GM21737 (cell line): ENCODE data around the gene PATJ.

Source experiments
- ATAC-seq: cut with Tn5 transposase; IDR thresholded peaks from one replicate; pipeline ENCODE4 v1.9.1; 2021; ENCODE audit warnings: mild to moderate bottlenecking, moderate library complexity; ENCODE audit not compliant: unreplicated experiment

Gene PATJ

DNA sequence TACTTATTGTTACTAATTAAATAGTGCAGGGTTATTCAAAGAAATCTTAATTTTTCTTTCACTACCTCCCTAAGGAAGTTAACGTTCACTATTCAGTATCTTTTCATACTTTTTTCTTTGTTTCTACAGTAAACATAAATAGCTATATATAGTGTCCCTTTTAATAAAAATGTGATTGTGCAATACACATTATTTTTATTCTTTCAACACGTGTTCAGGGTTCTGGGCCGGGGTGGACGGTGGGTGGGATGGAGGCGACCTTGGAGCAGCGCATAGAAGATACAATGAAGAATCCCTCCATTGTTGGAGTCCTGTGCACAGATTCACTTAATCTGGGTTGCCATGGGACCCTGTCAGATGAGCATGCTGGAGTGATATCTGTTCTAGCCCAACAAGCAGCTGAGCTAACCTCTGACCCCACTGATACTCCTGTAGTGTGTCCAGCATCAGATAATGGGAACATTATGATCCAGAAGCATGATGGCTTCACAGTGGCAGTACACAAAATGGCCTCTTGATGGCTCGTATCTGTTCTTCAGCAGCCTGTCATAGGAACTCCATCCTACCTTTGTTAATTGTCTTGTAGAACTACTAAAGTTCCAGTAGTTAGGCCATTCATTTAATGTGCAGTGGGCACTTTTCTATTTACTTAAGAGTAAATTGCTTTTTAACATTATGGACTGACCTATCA is 296.5 kb downstream of the PATJ start:
- ATAC-seq: no peak

DNA sequence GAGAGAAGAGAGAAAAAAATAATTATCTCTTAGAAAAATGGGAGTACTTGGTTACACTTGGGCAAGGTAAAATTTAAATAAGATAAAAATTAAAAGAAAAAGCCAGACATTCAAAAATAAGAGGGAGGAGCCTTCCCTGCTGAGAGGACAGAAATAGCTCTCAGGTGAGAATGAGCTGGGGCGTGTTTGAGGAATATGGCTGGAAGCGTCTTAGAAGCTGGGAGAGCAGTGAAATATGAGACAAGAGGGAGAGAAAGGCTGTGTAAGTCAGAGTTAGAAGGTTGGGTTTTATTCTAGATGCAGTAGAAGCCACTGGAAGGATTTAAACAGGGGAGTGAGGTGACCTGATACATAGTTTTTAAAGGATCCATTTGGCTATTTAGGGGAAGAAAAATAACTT is 298.2 kb downstream of the PATJ start:
- no peak for ATAC-seq

DNA sequence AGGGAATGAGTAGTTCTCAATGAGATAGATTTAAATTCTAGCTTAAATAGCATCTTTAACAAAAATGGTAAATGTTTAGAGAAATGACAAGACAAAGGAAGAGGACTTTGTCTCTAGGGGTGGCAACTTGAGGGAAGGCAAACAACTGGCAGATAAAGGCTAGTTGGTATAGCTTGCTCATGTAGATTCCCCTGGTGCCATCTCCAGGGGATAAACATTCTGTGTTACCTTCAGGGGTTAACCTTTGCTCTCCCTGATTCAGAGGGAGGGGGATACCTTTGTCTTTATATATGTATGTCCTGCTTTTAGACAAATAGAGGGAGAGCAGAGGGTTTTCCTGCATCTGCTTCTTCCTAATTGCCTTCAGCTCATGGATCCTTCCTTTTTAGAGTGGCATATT is 298.7 kb downstream of the PATJ start:
- no peak for ATAC-seq

DNA sequence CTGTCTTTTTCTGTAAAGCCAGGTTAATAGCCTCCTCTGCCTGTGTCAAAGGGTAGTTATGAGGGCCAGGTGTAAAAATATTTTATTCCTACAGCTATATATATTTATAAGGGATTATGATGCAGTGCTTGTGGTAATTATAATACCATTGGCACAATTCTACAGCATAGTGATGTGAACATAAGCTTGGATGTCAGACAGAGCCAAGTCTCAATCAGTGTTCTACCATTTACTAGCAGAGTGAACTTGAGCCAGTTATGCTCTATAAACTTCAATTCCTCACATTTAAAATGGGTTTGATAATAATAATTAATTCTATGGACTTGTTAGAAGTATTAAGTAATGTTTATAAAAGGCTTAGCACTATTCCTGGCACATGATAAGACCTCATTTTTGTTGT is 300.9 kb downstream of the PATJ start:
- no peak for ATAC-seq

DNA sequence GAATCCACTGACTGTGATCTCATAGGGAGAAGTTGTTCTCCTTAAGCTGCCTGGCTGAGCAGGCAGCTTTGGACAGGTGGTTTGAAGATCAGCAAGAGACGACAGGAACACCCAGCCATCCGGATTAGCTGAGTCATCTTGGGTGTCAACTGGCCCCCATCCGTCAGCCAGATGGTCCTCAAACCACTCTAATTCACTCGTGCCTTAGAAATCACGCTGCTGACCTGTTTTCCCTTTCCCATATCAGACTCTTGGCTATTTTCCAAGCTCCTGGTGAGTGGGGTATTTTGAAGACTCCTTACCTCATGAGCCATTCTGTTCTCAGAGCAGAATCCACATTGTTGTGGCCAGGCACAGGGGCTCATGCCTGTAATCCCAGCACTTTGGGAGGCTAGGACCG is 303.3 kb downstream of the PATJ start:
- no peak for ATAC-seq

DNA sequence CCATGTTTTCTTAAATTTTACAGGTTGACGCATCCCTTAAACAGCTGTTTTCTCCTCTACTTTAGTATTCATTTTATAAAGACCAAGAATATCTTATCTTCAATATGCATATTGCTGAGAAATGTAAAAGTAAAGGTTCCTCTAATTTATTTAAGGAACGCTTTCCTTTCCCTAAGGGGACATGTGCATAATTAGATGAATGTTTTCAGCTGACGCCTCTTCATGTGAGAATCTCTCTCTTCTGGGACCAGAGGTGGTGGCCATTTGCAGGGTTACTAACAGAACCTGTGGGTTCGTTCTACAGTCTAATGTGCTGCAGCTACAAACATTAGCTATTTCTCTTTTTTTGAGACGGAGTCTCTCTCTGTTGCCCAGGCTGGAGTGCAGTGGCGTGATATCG is 304.6 kb downstream of the PATJ start:
- no peak for ATAC-seq

DNA sequence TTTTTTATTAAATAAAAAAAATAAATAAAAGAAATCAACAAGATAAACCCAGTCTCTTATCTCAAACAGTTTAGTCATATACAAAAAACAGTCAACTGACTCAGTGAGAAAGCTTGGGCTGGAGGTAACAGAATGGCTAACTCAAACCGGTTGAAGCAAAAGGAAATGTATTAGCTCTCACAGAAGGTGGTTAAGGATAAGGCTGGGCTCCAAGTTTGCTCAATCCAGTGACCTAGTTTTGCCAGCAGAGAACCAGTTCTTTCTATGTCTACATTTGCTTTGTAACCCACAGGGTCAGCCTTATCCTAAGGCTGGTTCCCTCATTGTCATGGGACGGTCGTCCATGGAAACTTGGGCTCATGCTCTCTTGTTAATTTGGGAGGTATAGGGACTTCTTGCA is 307.9 kb downstream of the PATJ start:
- no peak for ATAC-seq

DNA sequence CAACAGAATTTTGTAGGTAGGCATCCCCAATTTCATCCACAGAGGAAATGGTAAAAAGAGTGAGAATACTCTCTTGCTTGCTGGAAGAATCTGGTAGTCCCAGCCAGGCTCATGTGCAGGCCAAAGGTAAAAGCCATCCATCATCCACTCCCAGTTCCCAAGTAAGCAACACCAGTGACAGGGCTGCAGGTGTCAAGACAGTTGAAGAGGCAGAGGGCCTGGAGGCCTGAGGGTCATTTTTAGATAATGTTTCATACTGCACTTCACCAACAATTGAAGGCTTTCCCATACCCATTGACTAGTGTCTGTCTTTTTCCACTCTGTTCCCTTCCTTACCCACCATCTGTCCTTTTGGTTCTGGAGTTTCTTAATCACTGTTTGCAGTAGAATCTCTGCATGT is 310.7 kb downstream of the PATJ start:
- ATAC-seq: no peak

DNA sequence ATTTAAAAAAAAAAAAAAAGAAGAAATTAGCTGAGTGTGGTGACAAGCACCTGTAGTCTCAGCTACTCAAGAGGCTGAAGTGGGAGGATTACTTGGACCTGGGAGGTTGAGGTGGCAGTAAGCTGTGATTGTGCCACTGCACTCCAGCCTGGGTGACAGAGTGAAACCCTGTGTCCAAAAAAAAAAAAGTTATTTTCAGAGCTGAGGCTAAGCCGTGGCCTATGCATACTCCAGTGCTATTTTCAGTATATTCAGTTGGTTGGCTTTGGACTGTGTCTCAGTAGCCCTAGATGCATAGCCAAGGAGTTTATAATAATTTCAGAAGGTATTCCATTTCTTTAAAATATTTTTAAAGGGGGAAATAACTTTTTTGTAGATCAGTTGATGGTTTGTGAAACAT is 311.9 kb downstream of the PATJ start:
- no peak for ATAC-seq

DNA sequence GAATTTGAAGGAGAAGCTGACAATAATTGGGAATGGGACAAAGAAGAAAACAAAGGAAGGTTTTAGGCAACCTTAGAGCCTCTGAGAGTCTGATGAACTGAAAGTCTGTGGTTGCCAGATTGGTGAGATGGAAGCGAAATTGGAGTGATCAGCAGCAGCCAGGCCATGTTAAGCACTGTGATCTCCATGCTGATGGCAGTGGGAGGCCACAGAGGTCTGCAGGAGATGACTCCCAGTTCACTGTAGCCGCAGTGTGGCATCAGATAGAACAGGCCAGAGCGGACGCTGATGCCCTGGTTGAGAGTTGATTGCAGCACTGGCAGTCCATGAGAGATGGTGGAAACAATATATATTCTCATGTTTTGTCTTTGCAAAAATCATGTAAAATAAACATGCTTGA is 314.9 kb downstream of the PATJ start:
- no peak for ATAC-seq

DNA sequence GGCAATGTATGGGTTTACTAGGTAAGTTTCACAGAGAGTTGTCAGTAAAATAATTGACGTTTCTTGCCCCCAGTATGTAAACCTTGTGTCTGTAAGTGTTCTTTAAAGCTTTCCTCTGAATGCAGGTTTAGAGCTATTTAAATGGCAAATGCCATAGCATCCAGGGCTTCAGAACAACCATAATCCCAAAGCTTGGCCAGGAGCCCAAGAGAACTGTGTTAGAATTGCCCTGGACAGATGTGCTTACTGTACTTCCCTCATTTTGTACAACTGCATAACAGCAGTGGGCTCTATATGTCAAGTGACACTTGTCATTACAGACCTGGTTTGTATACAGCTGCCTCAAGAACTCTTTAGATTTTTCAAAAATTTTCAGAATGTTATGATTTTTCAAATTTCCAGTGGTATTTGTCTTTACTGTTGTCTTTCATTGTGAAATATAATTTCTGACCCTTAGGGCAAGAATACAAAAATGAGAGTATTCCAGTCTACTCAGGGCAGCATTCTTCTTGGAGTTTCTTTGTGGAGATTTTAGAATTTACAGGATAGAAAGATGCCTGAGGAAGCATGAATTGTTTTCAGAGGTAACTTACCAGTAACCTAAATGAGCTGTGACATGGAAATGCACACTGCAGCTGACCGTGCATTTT is 315.5 kb downstream of the PATJ start:
- no peak for ATAC-seq

DNA sequence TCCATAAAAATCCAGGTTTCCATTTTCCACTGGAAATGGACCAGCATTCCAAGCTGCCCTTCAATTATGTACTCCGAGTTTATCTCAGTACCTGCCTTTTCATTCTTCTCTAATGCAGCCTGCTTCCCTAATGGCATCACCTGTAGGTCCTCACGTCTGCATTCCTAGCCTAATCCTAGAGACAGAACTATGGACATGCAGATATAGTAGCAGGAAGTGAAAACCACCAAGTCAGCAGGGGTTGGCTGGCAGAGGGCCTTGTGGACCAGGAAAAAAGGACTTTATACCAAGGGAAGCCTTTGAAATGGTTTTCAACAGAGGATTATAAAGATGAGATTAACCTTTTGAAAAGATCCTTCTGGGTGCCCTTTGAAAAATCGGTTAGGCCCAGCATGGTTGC is 316.7 kb downstream of the PATJ start:
- no peak for ATAC-seq

DNA sequence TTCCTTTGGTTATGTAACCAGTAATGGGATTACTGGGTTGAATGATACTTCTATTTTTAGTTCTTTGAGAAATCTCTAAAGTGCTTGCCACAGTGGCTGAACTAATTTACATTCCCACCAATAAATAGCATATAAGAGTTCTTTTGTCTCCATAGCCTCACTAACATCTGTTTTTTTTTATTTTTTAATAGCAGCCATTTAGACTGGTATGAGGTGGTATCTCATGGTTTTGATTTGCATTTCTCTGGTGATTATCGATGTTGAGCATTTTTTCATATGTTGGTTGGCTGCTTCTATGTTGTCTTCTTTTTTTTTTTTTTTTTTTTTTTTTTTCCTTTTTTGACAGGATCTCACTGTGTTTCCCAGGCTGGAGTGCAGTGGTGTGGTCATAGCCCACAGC is 319.8 kb downstream of the PATJ start:
- ATAC-seq: no peak

DNA sequence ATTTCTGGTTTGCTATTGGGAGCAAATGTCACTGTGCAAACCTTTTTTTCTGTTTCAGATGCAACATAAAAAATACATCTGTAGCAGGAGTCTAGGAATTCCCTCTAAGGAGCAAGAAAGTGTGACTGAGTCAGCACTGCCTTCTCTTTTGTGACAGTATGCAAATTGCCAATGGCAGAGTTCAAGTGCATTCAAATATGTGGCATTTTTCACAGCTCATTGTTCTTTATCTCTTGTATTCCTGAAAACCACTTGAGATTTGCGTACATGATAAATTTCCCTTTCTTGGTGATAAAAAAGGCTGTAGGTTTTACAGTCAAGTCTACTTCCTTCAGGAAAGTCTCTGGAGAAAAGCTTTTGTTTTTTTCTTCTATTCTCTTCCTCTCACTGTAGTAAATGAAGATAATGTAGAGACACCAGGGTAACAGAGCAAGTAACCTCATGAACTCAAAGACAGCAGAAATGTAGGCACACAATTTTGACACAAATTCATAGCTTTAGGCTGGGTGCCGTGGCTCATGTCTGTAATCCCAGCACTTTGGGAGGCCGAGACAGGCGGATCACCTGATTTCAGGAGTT is 322.6 kb downstream of the PATJ start:
- no peak for ATAC-seq

DNA sequence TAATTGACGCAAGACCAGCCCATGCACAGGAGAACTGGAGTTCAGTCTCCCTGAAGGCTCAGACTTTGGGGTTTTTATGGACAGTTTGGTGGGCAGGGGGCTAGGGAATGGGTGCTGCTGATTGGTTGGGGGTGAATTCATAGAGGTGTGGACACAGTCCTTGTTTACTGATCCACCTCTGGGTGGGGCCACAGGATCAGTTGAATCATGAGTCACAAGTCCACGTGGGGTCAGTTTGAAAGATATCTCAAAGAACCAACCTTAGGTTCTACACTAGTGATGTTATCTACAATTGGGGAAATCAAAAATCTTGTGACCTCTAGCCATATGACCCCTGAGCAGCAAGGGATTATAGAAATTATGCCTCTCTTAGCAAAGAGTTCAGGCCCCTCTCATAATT is 324.4 kb downstream of the PATJ start:
- no peak for ATAC-seq

DNA sequence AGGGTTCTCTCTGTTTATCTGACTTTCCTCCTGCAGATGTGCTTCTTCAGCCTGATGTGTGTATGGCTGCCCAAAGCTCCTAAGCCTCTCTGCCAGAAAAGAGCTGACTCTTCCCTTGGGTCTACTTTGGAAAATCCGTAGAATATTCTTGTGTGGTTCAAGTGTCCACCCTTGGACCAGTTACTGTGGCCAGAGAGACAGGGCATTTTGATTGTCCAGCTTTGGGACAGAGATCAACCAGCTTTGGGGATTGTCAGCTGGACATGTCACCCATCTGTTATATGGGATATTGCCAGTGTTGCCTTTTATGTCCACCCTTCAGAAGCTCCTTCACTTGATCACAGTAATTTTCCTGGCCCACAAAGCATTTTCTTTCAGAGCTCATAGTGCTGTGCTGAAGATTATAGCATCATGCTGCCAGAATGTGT is 326.1 kb downstream of the PATJ start:
- ATAC-seq: no peak

DNA sequence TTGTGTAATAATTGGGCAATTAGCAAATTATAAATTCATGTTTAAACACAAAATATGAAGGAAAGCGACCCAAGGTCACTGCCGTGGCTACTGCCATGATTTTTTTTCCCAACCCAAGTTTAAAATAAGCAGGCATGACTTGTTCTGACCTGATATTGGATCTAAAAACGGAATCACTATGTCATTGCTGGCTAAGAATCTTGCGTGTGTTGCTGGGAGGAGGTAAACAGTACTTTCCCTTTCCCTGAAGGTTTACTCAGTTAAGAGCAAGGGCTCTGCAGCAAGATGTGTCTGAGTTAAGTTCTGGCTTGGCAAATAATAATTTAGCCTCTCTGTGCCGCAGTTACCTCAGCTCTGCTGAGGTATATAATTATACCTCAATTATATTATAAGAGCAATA is 326.7 kb downstream of the PATJ start:
- ATAC-seq: no peak

DNA sequence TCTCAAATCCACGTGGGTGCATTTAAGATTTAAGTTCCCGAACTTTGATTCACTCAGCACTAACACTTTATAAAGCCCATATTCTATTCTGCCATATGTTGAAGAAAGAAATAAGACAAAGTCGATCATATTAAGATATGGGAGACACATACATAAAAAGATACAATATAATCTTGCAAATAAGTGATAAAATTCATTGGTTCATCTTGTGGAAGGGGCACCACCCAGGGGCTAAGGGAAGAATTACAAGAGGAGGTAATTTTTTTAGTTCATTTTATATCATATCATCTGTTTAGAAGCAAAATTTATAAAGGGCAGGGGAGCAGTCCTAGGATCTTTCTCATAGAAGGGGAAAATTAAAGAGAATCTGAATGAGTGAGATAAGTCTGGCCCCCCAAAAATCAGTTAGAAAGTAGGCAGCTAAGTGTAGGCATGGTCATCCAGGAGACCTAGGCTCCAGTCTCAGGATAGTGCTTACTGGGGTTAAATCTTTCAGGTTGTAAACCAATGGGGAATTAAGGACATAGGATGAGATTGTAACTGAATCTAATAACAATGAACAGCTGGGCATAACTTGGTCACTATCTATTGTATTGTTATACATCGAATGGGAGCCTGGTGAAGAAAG is 328.2 kb downstream of the PATJ start:
- ATAC-seq: no peak

DNA sequence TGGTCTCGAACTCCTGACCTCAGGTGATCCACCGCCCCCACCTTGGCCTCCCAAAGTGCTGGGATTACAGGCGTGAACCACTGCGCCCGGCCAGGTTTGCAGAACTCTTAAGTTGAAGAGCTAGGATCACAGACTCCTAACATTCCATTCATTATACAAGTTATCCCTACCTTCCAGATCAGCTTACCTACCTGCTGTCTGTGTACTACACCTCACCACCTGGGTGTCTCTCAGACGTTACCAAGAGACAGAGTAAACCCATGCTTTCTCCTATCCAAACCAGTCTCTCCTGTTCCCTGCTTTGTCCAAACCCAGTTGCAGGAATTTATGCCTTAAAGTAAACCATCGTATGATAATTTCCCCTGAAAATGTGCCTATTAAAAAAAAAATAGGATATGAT is 329.4 kb downstream of the PATJ start:
- ATAC-seq: no peak

DNA sequence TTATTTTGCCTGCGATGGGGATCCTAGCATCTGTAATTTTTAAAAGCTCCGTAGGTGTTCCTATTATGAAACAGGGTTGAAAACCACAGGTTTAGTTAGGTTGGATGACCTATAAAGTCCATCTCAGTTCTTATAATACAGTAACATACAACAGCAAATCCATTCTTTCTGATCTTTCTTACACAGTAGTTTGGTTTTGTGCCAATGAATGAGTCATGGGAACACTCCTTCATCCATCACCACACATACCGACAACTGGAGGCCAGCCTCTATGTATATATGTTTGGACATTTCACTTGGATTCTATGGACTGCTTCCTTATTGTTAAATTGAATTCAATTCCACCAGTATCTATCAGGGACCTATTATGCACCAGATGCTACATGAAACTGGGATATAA is 334.0 kb downstream of the PATJ start:
- no peak for ATAC-seq

DNA sequence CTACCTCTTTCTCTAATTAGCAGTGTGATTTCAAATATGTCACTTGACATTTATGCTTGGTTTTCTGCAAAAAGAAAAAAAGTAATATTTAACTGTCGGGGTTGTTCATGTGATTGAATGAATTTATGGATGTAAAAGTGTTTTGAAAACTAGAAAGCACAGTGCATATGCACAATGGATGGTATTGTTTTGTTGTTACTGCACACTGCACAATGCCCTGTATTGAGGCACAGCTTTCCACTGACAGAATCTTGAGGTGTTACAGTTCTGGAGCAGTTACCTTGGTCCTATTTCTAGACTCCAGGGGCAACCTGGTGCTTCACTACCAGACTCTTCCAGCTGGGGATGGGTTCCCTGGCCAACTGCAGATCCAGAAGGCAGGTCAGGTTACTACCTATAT is 335.5 kb downstream of the PATJ start:
- ATAC-seq: no peak
